Measurements from ENCODE around the gene PLEKHG3.

PLEKHG3 gene

DNA sequence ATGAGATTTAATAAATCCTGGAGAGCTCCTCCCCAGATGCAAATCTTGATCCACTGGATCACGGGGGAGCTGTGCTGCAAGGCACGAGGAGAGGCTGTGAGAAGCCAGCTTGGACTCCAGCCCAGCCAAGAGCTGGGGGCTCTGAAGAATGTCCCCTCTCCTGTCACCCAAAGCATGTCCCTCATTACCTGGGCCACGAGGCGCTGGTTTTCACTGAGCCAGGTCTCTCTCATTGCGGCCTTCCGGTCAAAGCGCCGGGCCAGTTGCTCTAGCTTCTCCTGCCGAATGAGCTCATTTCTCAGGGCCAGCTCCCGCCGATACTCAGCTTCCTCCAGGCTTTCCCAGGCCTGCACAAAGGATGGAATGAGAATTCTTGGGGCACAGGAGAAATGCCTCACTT lies 92.1 kb downstream of the PLEKHG3 start:
- no peaks in the 10 kb centered on the region for H3K4me1 ChIP-seq
- H3K36me3 ChIP-seq (replicated peaks), result no peaks in the 10 kb centered on the region
- in situ Hi-C loops (cut with MboI; ENCODE audit: low sequenced_read_pairs), result no loop called here
- DNase-seq (ENCODE audit: low spot score in 2 of 2), result no peak
- no peak overlapping the region for H3K4me3 ChIP-seq
- H3K9me3 ChIP-seq, result no peaks in the 10 kb centered on the region
- H3K27me3 ChIP-seq (ENCODE audit: low read depth), result no peaks in the 10 kb centered on the region

- H3K4me1 ChIP-seq, result no peaks in the 10 kb centered on the region
- H3K36me3 ChIP-seq (replicated peaks), result no peaks in the 10 kb centered on the region
- no peak overlapping the region for H3K4me3 ChIP-seq
- in situ Hi-C loops (cut with MboI; ENCODE audit: low sequenced_read_pairs), result no loop called here
- no peaks in the 10 kb centered on the region for H3K27me3 ChIP-seq (ENCODE audit: low read depth)
- DNase-seq (ENCODE audit: low spot score in 2 of 2), result no peak
- no peaks in the 10 kb centered on the region for H3K9me3 ChIP-seq
Measured at GRCh38 chr14:64799555-64799954, 95.3 kb downstream of the PLEKHG3 start.
